GM19452 (cell line): ENCODE results near the gene PRXL2B.
"Not testable (repeated sequence)": the region's sequence is repeated elsewhere in the genome, so short reads cannot be mapped to it uniquely, and the experiment has no call there.

Experiments used
- ATAC-seq: cut with Tn5 transposase; IDR thresholded peaks from one replicate; pipeline ENCODE4 v1.9.1; 2021; ENCODE audit not compliant: unreplicated experiment

PRXL2B gene

GRCh38 chr1:2564006-2564814 lies 22.4 kb upstream of the PRXL2B start:
- ATAC-seq: no peak

GRCh38 chr1:2564815-2565374 lies 21.7 kb upstream of the PRXL2B start:
- ATAC-seq: no peak

GRCh38 chr1:2566101-2567045 lies 20.2 kb upstream of the PRXL2B start:
- ATAC-seq: no peak

- ATAC-seq: no peak
These were observed 19.4 kb upstream of the PRXL2B start for GRCh38 chr1:2567083-2567679.

GRCh38 chr1:2568187-2568816 lies 18.3 kb upstream of the PRXL2B start:
- not testable (repeated sequence) for ATAC-seq

GRCh38 chr1:2569060-2569459 lies 17.5 kb upstream of the PRXL2B start:
- ATAC-seq: no peak

GRCh38 chr1:2569703-2570102 lies 16.9 kb upstream of the PRXL2B start:
- ATAC-seq: not testable (repeated sequence)

GRCh38 chr1:2570332-2570731 lies 16.2 kb upstream of the PRXL2B start:
- no peak for ATAC-seq

GRCh38 chr1:2571348-2571747 lies 15.2 kb upstream of the PRXL2B start:
- no peak for ATAC-seq

GRCh38 chr1:2573250-2573920 lies 13.2 kb upstream of the PRXL2B start:
- no peak for ATAC-seq

- ATAC-seq: no peak
These were observed 12.2 kb upstream of the PRXL2B start for GRCh38 chr1:2574350-2574749.

GRCh38 chr1:2575801-2576663 lies 10.5 kb upstream of the PRXL2B start:
- ATAC-seq: no peak

- ATAC-seq: peak; percentile 36
These were observed 9.0 kb upstream of the PRXL2B start for GRCh38 chr1:2577565-2578075.

- no peak for ATAC-seq
These were observed 7.8 kb upstream of the PRXL2B start for GRCh38 chr1:2578758-2579118.

GRCh38 chr1:2580691-2581090 lies 5.9 kb upstream of the PRXL2B start:
- ATAC-seq: no peak

- ATAC-seq: no peak
These were observed 4.2 kb upstream of the PRXL2B start for GRCh38 chr1:2582391-2582790.

- ATAC-seq: no peak
These were observed 3.2 kb upstream of the PRXL2B start for GRCh38 chr1:2583331-2583791.

- no peak for ATAC-seq
These were observed 2.7 kb upstream of the PRXL2B start for GRCh38 chr1:2583871-2584351.
